GM18517 (cell line): ENCODE measurements around the gene TEX101.
"Not testable (repeated sequence)": the region's sequence is repeated elsewhere in the genome, so short reads cannot be mapped to it uniquely, and the experiment has no call there.

Source experiments
- ATAC-seq: cut with Tn5 transposase; IDR thresholded peaks from one replicate; pipeline ENCODE4 v1.9.1; 2021; ENCODE audit warnings: mild to moderate bottlenecking, moderate library complexity; ENCODE audit not compliant: unreplicated experiment

The TEX101 gene, protein sequence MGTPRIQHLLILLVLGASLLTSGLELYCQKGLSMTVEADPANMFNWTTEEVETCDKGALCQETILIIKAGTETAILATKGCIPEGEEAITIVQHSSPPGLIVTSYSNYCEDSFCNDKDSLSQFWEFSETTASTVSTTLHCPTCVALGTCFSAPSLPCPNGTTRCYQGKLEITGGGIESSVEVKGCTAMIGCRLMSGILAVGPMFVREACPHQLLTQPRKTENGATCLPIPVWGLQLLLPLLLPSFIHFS

GRCh38 chr19:43414554-43414953 is at the start of gene TEX101:
Gene TEX101 (plus strand): TSS chr19:43414890. CDS start chr19:43415920, 1,030 bp downstream.
- ATAC-seq, result no peak

DNA sequence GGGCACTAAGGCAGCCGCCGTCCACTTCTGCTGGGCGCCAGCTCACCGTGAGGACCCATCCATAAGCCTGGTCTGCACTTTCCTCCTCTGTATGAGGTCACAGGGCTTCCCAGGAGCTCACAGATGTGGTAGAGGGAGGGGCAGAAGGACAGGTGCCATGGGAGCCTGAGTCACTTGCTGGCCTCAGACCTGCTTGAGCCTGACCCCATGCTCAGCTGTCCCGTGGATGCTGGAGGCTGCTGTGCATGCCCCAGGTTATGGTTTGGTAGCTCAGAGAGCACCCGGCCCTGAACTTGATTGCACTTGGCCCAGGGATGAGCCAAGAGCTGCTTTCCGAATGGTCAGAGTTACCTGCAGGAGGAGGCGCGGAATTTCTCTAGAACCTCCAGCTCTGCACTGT is 49.0 kb upstream of the TEX101 start:
- not testable (repeated sequence) for ATAC-seq

DNA sequence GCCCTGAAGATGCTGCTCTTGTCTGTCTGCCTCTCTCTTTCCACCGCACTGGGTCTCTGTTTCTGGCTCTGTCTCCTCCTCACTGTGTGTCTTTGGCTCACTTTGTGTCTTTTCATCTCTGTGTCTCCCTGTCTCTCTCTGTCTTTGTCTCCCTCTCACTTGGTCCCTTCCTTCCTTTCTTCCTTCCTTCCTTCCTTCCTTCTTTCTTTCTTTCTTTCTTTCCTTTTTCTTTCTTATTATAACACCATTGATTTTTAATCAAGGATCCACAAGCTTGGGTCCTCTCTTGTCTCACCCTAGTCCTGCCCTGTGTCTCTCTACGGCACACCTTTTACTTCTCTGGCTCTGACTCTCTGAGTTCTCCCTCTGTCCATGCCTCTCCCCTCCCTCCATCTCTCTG is 46.9 kb upstream of the TEX101 start:
- no peak for ATAC-seq

DNA sequence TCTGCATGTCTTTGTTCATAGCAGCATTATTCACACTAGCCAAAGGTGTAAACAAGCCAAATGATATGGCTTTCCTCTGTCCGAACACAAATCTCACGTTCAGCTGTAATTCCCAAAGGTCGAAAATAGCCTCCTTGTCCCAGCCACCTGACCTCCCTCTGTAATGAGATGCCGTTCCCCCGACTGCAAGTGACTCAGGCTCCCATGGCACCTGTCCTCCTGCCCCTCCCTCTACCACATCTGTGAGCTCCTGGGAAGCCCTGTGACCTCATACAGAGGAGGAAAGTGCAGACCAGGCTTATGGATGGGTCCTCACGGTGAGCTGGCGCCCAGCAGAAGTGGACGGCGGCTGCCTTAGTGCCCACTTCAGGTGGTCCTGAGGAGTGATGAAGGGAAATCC is 45.8 kb upstream of the TEX101 start:
- ATAC-seq, result not testable (repeated sequence)

GRCh38 chr19:43371909-43372308 is 42.8 kb upstream of the TEX101 start:
- no peak for ATAC-seq

- ATAC-seq, result no peak
Observed at GRCh38 chr19:43372462-43372861, 42.2 kb upstream of the TEX101 start.

GRCh38 chr19:43377624-43378023 is 37.1 kb upstream of the TEX101 start:
- ATAC-seq, result not testable (repeated sequence)

GRCh38 chr19:43380008-43380407 is 34.7 kb upstream of the TEX101 start:
- no peak for ATAC-seq

GRCh38 chr19:43380771-43381386 is 33.8 kb upstream of the TEX101 start:
- ATAC-seq, result no peak

DNA sequence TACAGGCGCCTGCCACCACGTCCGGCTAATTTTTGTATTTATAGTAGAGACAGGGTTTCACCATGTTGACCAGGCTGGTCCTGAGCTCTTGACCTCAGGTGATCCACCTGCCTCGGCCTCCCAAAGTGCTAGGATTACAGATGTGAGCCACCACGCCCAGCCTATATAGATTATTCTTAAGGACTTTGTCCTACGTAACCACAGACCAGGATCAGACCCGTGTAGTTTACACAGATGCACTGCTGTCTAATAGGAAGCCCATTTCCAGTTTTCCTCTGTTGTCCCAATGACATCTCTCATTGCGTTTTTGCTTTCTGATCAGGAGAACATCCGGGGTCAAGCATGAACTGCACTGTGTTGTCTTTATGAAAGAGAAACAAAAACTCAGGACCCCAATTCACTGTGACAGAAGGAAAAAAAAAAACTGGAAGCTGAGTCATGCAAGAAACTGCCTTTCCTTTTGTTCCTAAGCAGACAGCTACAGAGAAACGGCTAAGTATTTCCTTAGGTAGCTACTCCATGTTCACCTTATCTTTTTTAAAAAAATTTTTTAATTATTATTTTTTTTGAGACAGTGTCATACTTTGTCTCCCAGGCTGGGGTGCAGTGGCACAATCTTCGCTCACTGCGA is 32.0 kb upstream of the TEX101 start:
- ATAC-seq, result not testable (repeated sequence)

GRCh38 chr19:43383254-43383653 is 31.4 kb upstream of the TEX101 start:
- ATAC-seq, result not testable (repeated sequence)

GRCh38 chr19:43383759-43384158 is 30.9 kb upstream of the TEX101 start:
- not testable (repeated sequence) for ATAC-seq

DNA sequence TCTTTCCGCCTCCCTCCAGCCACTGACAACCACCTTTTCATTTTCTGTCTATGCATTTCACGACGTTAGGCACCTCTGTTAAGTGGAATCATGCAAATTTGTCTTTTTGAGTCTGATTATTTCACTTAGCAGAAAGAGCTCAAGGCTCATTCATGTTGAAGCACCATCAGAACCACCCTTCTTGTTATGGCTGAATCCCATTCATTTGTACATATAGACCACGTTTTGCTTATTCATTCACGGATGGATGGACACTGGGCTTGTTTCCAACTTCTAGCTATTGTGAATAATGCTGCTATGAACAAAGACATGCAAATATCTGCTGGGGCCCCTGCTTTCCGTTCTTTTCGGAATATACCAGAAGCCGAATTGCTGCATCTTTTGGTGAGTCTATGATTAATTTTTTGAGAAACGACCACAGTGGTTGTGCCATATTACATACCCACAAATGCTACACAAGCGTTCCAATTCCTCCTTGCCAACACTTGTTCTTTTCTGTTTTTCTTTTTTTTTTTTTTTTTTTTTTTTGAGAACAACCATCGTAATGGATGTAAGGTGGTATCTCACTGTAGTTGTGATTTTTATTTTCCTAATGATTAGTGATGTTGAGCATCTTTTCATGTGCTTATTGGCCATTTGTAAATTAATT is 23.7 kb upstream of the TEX101 start:
- not testable (repeated sequence) for ATAC-seq

- not testable (repeated sequence) for ATAC-seq
Observed at GRCh38 chr19:43391552-43391935, 23.1 kb upstream of the TEX101 start.

GRCh38 chr19:43393501-43393900 is 21.2 kb upstream of the TEX101 start:
- ATAC-seq, result not testable (repeated sequence)

- no peak for ATAC-seq
Observed at GRCh38 chr19:43395561-43395960, 19.1 kb upstream of the TEX101 start.

- ATAC-seq, result no peak
Observed at GRCh38 chr19:43406297-43406696, 8.4 kb upstream of the TEX101 start.

DNA sequence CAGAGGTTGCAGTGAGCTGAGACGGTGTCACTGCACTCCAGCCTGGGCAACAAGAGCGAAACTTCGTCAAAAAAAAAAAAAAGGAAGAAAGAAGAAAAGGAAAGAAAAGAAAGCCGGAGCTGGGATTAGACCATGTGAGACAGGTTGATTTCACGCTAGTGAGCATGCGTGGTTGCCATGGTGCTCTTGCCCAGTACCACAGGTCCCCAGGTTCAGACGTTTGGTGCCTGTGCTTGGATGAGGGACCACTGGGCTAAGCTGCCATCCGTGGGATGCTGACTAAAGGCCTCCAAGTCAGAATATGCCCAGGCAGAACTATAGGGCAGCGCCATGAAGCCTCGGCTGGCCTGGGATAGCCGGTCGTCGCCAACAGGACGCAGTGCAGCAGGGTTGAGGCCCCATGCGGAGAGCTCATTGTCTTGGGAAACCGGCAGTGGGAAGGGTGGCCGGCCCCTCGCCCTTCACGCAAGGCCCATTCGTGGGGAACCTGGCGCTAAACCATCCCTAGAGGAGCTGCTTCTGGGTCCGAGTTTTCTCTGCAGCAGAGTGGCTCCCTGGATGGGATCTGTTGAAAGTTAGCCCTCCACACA is 7.2 kb upstream of the TEX101 start:
- ATAC-seq, result no peak

- no peak for ATAC-seq
Observed at GRCh38 chr19:43408043-43408442, 6.6 kb upstream of the TEX101 start.

- ATAC-seq, result no peak
Observed at GRCh38 chr19:43409415-43409814, 5.3 kb upstream of the TEX101 start.

DNA sequence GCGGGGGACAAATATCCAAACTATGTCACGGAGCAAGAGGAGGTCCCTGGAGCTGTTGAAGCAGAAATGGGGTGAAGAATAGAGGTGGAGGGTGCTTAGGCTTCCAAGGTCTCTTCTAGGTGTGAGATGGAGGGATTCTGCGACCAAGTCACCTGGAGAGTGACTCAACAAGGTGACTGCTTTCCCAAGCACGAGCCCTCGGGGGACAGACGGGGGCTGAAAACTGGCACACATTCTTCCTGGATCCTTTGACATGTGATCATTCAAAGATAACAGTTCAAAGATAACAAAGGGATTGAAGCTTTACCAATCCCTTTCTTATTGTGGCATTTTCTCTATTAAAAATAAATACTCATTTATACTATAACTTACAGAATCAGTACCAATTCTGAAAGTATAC is 2.2 kb upstream of the TEX101 start:
- ATAC-seq, result no peak
